ENCODE data around the gene ASB14. TPM values are rescaled to one million over a fixed set of nuclear protein-coding genes. Genes with fewer than 3 reads are reported as not detected.
A peak's percentile ranks its signal among the peaks of the same experiment; 100 is the strongest.

The ASB14 gene
- total and polyA plus RNA-seq, 3 donors from 2014 or later = 0.06 to 1.2 TPM; not detected in 1

DNA sequence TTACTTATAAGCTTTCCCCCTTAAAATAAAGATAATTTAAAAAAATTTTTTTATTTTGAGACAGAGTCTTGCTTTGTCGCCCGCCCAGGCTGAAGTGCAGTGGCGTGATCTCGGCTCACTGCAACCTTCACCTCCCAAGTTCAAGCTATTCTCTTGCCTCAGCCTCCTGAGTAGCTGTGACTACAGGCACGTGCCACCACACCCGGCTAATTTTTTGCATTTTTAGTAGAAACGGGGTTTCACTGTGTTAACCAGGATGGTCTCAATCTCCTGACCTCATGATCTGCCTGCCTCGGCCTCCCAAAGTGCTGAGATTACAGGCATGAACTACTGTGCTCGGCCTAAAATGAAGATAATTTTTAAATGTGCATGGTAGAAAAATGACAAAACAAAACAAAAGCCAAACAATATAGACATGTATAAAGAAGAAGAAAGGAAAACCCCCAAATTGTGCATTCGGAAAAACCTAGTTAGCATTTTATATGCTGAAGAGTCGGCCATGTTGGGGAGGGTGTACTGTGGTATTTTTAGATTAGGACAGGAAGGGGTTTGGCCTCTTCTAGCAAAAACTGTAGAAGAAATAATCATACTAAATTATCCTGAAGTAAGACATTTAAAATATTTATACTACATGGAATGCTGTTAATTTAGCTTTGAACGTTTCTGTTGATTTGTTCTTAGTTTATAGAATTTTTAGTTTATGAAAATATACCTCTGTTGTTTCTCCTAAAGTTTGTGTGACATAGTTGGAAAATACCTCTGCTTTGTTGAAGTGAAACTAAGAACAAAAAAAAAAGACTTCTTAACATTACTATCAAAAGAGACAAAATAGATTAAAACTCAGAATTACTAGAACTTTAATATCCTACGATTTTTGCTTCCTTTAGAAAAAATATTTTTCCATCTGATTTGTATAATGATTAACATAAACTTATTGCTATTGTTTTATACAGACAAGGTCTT lies 57.6 kb downstream of the ASB14 start:
- H3K9me3 ChIP-seq = no peaks in the 10 kb centered on the region
- intact Hi-C loops (cut with DNase I; ENCODE audit: low total_unique reads) = no loop called here
- no peak for TF ChIP-seq POLR2A (IDR thresholded peaks at IDR 0.05)
- TF ChIP-seq, protein P1, sequence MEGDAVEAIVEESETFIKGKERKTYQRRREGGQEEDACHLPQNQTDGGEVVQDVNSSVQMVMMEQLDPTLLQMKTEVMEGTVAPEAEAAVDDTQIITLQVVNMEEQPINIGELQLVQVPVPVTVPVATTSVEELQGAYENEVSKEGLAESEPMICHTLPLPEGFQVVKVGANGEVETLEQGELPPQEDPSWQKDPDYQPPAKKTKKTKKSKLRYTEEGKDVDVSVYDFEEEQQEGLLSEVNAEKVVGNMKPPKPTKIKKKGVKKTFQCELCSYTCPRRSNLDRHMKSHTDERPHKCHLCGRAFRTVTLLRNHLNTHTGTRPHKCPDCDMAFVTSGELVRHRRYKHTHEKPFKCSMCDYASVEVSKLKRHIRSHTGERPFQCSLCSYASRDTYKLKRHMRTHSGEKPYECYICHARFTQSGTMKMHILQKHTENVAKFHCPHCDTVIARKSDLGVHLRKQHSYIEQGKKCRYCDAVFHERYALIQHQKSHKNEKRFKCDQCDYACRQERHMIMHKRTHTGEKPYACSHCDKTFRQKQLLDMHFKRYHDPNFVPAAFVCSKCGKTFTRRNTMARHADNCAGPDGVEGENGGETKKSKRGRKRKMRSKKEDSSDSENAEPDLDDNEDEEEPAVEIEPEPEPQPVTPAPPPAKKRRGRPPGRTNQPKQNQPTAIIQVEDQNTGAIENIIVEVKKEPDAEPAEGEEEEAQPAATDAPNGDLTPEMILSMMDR (IDR thresholded peaks at IDR 0.05) = no peak
- H3K36me3 ChIP-seq (ENCODE audit: low read depth, missing control alignments) = no peaks in the 10 kb centered on the region
- no peaks in the 10 kb centered on the region for H3K27me3 ChIP-seq
- no peak for DNase-seq
- 85 to 91% methylated on average over 13 of the region's 13 CpGs for WGBS, 2 donors
- H3K4me1 ChIP-seq = peaks cover 10% of the 10 kb centered on the region
- no peak overlapping the region for H3K4me3 ChIP-seq
- H3K27ac ChIP-seq = no peak overlapping the region

GRCh38 chr3:57233799-57234198 lies 58.7 kb downstream of the ASB14 start:
- no peak overlapping the region for H3K27ac ChIP-seq
- no peaks in the 10 kb centered on the region for H3K9me3 ChIP-seq
- WGBS, 2 donors = 72 to 84% methylated on average over 2 of the region's 2 CpGs
- intact Hi-C loops (cut with DNase I; ENCODE audit: low total_unique reads) = no loop called here
- H3K36me3 ChIP-seq (ENCODE audit: low read depth, missing control alignments) = no peaks in the 10 kb centered on the region
- H3K4me3 ChIP-seq = no peak overlapping the region
- no peaks in the 10 kb centered on the region for H3K27me3 ChIP-seq
- no peak for DNase-seq
- H3K4me1 ChIP-seq = peaks cover 13% of the 10 kb centered on the region
- TF ChIP-seq POLR2A (IDR thresholded peaks at IDR 0.05) = no peak
- TF ChIP-seq, protein P1 (IDR thresholded peaks at IDR 0.05) = no peak

- Histone ChIP-seq H3K4me1 (peaks cover 19% of the 10 kb centered on the region), H3K27me3 (no peaks in the 10 kb centered on the region), H3K9me3 (no peaks in the 10 kb centered on the region), H3K27ac (peak overlapping the region in 1 of 2 donors; percentile 33), H3K36me3 (ENCODE audit: low read depth, missing control alignments) (no peaks in the 10 kb centered on the region), H3K4me3 (no peak overlapping the region)
- DNase-seq = no peak
- 61 to 71% methylated on average over 2 of the region's 2 CpGs for WGBS, 2 donors
- intact Hi-C loops (cut with DNase I; ENCODE audit: low total_unique reads) = no loop called here
- TF ChIP-seq, protein P1 (IDR thresholded peaks at IDR 0.05) = no peak
- TF ChIP-seq POLR2A (IDR thresholded peaks at IDR 0.05) = no peak
These were observed 62.5 kb downstream of the ASB14 start for GRCh38 chr3:57230006-57230405.

- Histone ChIP-seq H3K4me1 (peaks cover 19% of the 10 kb centered on the region), H3K36me3 (ENCODE audit: low read depth, missing control alignments) (no peaks in the 10 kb centered on the region), H3K27me3 (no peaks in the 10 kb centered on the region), H3K27ac (peak overlapping the region; percentile 76 to 97), H3K4me3 (peak overlapping the region; percentile 93 to 99), H3K9me3 (no peaks in the 10 kb centered on the region)
- intact Hi-C loops (cut with DNase I; ENCODE audit: low total_unique reads) = no loop called here
- no peak for TF ChIP-seq POLR2A (IDR thresholded peaks at IDR 0.05)
- TF ChIP-seq, protein P1 (IDR thresholded peaks at IDR 0.05) = no peak
- 1% methylated on average over 30 to 52 of the region's 70 CpGs for WGBS, 2 donors
- peak; percentile 78 for DNase-seq
These were observed 64.3 kb downstream of the ASB14 start for GRCh38 chr3:57227930-57228751.
